HG03342 (cell line): Measurements from ENCODE around the gene TMEM213.

Experiments
- ATAC-seq: cut with Tn5 transposase; IDR thresholded peaks from one replicate; pipeline ENCODE4 v1.9.1; 2021; ENCODE audit warnings: mild to moderate bottlenecking, moderate library complexity; ENCODE audit not compliant: unreplicated experiment

The TMEM213 gene

GRCh38 chr7:138872576-138872975 lies 74.8 kb downstream of the TMEM213 start:
- ATAC-seq, result no peak

GRCh38 chr7:138873220-138873892 lies 75.6 kb downstream of the TMEM213 start:
- no peak for ATAC-seq

GRCh38 chr7:138875794-138876193 lies 78.0 kb downstream of the TMEM213 start:
- ATAC-seq, result no peak

- ATAC-seq, result no peak
Measured at GRCh38 chr7:138876326-138876725, 78.5 kb downstream of the TMEM213 start.

- ATAC-seq, result no peak
Measured at GRCh38 chr7:138878051-138878450, 80.3 kb downstream of the TMEM213 start.

GRCh38 chr7:138878856-138879255 lies 81.1 kb downstream of the TMEM213 start:
- no peak for ATAC-seq

GRCh38 chr7:138879356-138879755 lies 81.6 kb downstream of the TMEM213 start:
- no peak for ATAC-seq

GRCh38 chr7:138880881-138881578 lies 83.2 kb downstream of the TMEM213 start:
- no peak for ATAC-seq

- no peak for ATAC-seq
Measured at GRCh38 chr7:138881579-138882188, 83.9 kb downstream of the TMEM213 start.

- ATAC-seq, result no peak
Measured at GRCh38 chr7:138882249-138882648, 84.5 kb downstream of the TMEM213 start.

- ATAC-seq, result no peak
Measured at GRCh38 chr7:138885383-138886147, 87.8 kb downstream of the TMEM213 start.

GRCh38 chr7:138886501-138886917 lies 88.7 kb downstream of the TMEM213 start:
- peak; percentile 88 for ATAC-seq

- ATAC-seq, result no peak
Measured at GRCh38 chr7:138887085-138887710, 89.4 kb downstream of the TMEM213 start.
